Measurements from ENCODE around the gene C20orf204.
A peak's percentile ranks its signal among the peaks of the same experiment; 100 is the strongest.

C20orf204 gene

GRCh38 chr20:64038224-64038564 is 2.2 kb downstream of the C20orf204 start:
- peak overlapping the region; percentile 92 for H3K4me2 ChIP-seq
- H3K36me3 ChIP-seq (ENCODE audit: insufficient read depth) = no peaks in the 10 kb centered on the region
- no peak for TF ChIP-seq CTCF (conservative IDR thresholded peaks at IDR 0.05; ENCODE audit: low read depth, low read length)
- no peak overlapping the region; the same call in 1 of the 2 replicates for H3K9ac ChIP-seq
- peaks cover 24% of the 10 kb centered on the region for H3K4me1 ChIP-seq (ENCODE audit: low read depth, poor library complexity, severe bottlenecking)
- no peaks in the 10 kb centered on the region for H3K79me2 ChIP-seq (ENCODE audit: insufficient read depth, low read depth)
- no peak overlapping the region for H3K27ac ChIP-seq
- H4K20me1 ChIP-seq (ENCODE audit: insufficient read depth) = no peaks in the 10 kb centered on the region
- H2AFZ ChIP-seq (ENCODE audit: low read depth) = peak overlapping the region; percentile 98
- peaks cover 53% of the 10 kb centered on the region for H3K27me3 ChIP-seq (ENCODE audit: insufficient read depth, low read depth)
- no peak overlapping the region for H3K4me3 ChIP-seq (IDR thresholded peaks at IDR 0.05; ENCODE audit: insufficient read depth, low read depth, low read length)

- peak overlapping the region; percentile 98 for H2AFZ ChIP-seq (ENCODE audit: low read depth)
- no peak overlapping the region for H3K27ac ChIP-seq
- peaks cover 59% of the 10 kb centered on the region for H3K27me3 ChIP-seq (ENCODE audit: insufficient read depth, low read depth)
- TF ChIP-seq CTCF (conservative IDR thresholded peaks at IDR 0.05; ENCODE audit: low read depth, low read length) = peak; percentile 73
- H3K9ac ChIP-seq = peak overlapping the region; percentile 41; the same call in 1 of the 2 replicates
- H3K4me3 ChIP-seq (IDR thresholded peaks at IDR 0.05; ENCODE audit: insufficient read depth, low read depth, low read length) = no peak overlapping the region
- H4K20me1 ChIP-seq (ENCODE audit: insufficient read depth) = no peaks in the 10 kb centered on the region
- peaks cover 24% of the 10 kb centered on the region for H3K4me1 ChIP-seq (ENCODE audit: low read depth, poor library complexity, severe bottlenecking)
- H3K79me2 ChIP-seq (ENCODE audit: insufficient read depth, low read depth) = no peaks in the 10 kb centered on the region
- no peaks in the 10 kb centered on the region for H3K36me3 ChIP-seq (ENCODE audit: insufficient read depth)
- H3K4me2 ChIP-seq = peak overlapping the region; percentile 92
Measured at GRCh38 chr20:64038565-64039292, 2.7 kb downstream of the C20orf204 start.

- Histone ChIP-seq H3K27me3 (ENCODE audit: insufficient read depth, low read depth) (peaks cover 67% of the 10 kb centered on the region), H3K27ac (no peak overlapping the region), H2AFZ (ENCODE audit: low read depth) (peak overlapping the region; percentile 98), H3K4me1 (ENCODE audit: low read depth, poor library complexity, severe bottlenecking) (peaks cover 24% of the 10 kb centered on the region), H4K20me1 (ENCODE audit: insufficient read depth) (no peaks in the 10 kb centered on the region), H3K4me3 (IDR thresholded peaks at IDR 0.05; ENCODE audit: insufficient read depth, low read depth, low read length) (no peak overlapping the region), H3K9ac (no peak overlapping the region), H3K79me2 (ENCODE audit: insufficient read depth, low read depth) (no peaks in the 10 kb centered on the region), H3K4me2 (peak overlapping the region; percentile 92), H3K36me3 (ENCODE audit: insufficient read depth) (no peaks in the 10 kb centered on the region)
- TF ChIP-seq CTCF (conservative IDR thresholded peaks at IDR 0.05; ENCODE audit: low read depth, low read length) = no peak
Measured at GRCh38 chr20:64039293-64040160, 3.5 kb downstream of the C20orf204 start.

GRCh38 chr20:64040231-64041039 is 4.5 kb downstream of the C20orf204 start:
- no peak for TF ChIP-seq CTCF (conservative IDR thresholded peaks at IDR 0.05; ENCODE audit: low read depth, low read length)
- H3K4me2 ChIP-seq = no peak overlapping the region
- no peak overlapping the region for H3K9ac ChIP-seq
- H3K27ac ChIP-seq = no peak overlapping the region
- no peak overlapping the region for H2AFZ ChIP-seq (ENCODE audit: low read depth)
- peaks cover 76% of the 10 kb centered on the region for H3K27me3 ChIP-seq (ENCODE audit: insufficient read depth, low read depth)
- H4K20me1 ChIP-seq (ENCODE audit: insufficient read depth) = no peaks in the 10 kb centered on the region
- H3K36me3 ChIP-seq (ENCODE audit: insufficient read depth) = no peaks in the 10 kb centered on the region
- no peaks in the 10 kb centered on the region for H3K79me2 ChIP-seq (ENCODE audit: insufficient read depth, low read depth)
- H3K4me1 ChIP-seq (ENCODE audit: low read depth, poor library complexity, severe bottlenecking) = peaks cover 24% of the 10 kb centered on the region
- H3K4me3 ChIP-seq (IDR thresholded peaks at IDR 0.05; ENCODE audit: insufficient read depth, low read depth, low read length) = no peak overlapping the region
